ENCODE data around the gene HES7. TPM values are rescaled to one million over a fixed set of nuclear protein-coding genes. Genes with fewer than 3 reads are reported as not detected.
"Not testable (repeated sequence)": the region's sequence is repeated elsewhere in the genome, so short reads cannot be mapped to it uniquely, and the experiment has no call there.

HES7 gene
- 0.35 TPM in 1 of 2 replicates, not detected in the other for total RNA-seq

DNA sequence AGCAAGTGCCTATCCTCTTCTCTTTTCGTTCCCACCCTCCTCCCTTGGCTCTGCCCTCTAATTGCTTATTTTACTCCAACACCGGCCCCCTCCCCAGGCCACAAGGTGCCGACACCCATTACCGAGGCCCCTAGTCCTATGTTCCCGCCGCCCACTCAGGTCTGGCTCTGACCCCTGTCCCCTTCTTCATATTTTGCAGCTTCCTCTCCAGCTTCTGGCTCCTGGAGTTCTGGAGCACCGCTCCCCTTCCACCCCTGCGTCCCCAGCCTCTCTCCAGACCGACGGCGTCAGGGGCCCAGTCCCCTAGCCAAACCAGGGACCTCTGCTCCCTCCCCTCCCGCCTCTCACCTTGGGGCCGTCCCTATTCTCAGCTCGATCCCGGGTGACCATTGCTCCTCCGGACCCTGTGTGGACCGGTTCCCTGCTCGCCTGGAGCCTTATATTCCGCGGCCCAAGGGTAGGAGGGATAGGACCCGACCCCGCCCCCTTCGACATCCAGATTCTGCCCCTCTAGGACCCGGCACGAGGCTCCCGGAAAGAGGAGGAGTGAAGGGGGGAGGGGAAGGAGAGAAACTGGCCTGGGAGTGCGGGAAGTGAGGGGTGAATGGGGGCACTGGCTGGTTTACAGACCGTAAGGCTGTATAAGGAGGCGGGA, at the start of gene HES7:
Gene HES7, minus strand, starts transcription at position 412 of the 655 bp plus-strand sequence. Its CDS starts 22 bp downstream, at position 390.
- H3K4me3 ChIP-seq (ENCODE audit: low read depth, low read length): peak within 1 kb of the TSS; percentile 75
- no peak for DNase-seq (ENCODE audit: low read depth)
- TF ChIP-seq, protein P1, sequence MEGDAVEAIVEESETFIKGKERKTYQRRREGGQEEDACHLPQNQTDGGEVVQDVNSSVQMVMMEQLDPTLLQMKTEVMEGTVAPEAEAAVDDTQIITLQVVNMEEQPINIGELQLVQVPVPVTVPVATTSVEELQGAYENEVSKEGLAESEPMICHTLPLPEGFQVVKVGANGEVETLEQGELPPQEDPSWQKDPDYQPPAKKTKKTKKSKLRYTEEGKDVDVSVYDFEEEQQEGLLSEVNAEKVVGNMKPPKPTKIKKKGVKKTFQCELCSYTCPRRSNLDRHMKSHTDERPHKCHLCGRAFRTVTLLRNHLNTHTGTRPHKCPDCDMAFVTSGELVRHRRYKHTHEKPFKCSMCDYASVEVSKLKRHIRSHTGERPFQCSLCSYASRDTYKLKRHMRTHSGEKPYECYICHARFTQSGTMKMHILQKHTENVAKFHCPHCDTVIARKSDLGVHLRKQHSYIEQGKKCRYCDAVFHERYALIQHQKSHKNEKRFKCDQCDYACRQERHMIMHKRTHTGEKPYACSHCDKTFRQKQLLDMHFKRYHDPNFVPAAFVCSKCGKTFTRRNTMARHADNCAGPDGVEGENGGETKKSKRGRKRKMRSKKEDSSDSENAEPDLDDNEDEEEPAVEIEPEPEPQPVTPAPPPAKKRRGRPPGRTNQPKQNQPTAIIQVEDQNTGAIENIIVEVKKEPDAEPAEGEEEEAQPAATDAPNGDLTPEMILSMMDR (conservative IDR thresholded peaks at IDR 0.05; ENCODE audit: low read depth, low read length): no peak

DNA sequence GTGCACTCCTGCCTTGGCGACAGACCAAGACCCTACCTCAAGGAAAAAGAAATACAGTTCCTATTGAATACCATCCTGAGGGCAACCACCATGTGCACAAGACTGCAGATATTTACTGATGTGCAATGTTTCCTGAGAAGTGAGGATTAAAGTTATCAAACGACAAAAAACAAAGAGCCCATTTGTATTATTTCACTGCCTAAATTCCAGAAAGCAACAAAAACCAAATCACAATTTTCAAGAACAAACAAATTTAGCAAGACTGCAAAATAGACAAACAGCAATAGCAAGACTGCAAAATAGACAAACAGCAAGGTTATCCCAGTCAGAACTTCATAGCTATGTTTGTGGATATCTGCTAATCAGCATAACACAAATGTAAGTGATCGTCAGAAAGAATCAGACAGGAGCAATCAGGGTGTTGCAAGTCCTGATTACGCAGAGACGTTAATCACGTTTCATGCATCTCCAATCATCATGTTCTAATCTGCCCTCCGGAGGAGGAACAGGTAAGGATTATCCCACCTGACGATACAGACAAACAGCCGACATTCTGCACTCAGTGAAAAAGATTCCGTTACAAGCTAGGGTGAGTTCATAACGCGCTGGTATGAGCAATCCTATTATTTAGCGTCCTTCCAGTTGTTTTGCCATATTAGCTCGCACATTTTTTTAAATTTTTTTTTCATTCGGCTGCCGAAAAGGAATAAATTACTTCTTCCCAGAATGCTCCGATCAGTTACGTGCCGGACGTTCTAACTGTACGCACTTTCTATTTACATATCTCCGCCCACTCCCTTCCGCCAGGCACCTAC, 49.4 kb upstream of the HES7 start:
- peak; percentile 98 for DNase-seq (ENCODE audit: low read depth)
- TF ChIP-seq, protein P1 (conservative IDR thresholded peaks at IDR 0.05; ENCODE audit: low read depth, low read length): no peak
- peak overlapping the region; percentile 57 for H3K4me3 ChIP-seq (ENCODE audit: low read depth, low read length)

DNA sequence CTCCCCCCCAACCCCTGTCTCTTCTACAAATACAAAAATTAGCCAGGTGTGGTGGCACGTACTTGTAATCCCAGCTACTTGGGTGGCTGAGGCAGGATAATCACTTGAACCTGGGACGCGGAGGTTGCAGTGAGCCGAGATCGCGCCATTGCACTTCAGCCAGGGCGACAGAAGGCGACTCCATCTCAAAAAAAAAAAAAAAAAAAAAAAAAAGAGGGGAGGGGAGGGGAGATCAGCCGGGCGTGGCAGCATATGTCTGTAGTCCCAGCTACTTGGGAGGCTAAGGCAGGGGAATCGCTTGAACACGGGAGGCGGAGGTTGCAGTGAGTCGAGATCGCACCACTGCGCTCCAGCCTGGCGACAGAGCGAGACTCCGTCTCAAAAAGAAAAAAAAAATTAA, 46.3 kb upstream of the HES7 start:
- peak overlapping the region; percentile 13 for H3K4me3 ChIP-seq (ENCODE audit: low read depth, low read length)
- not testable (repeated sequence) for DNase-seq (ENCODE audit: low read depth)

DNA sequence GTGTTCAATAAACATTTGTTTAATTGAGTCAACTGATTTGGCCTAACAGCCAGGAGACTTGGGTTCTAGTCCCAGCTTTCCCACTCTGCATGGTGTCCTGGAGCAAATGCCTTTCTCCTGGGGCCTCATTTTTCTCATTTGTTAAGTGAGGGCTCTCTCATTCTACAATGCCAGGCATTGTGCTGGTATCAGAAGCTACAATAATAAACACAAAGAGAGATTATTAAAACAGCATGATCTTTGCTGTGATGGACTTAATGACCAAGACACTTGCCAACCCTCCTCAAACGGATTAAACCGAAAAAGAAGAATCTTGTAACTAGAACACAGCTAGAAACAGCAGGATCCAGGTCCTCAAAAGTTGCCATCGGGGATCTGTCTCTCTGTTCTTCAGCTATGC, 43.6 kb upstream of the HES7 start:
- TF ChIP-seq, protein P1 (conservative IDR thresholded peaks at IDR 0.05; ENCODE audit: low read depth, low read length): no peak
- no peak for DNase-seq (ENCODE audit: low read depth)
- H3K4me3 ChIP-seq (ENCODE audit: low read depth, low read length): no peak overlapping the region

DNA sequence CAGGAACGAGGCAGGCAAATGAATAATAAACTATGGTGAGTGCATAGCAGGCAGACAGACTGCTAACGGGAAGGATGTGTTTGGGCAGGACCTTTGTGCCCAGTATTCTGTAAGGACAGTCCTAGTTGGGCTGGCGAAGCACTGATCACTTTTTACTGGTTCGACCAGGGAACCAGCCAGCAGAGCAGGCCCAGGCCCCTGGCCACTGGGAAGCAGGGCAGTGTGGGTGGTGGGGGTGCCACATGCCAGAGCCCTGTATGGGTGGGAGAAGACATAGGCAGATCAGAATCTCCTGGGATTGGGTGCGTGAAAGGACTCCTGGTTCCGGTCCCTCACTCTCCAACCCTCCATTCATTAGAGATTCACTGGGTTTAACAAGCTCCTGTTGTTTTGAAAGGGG, 42.8 kb upstream of the HES7 start:
- TF ChIP-seq, protein P1 (conservative IDR thresholded peaks at IDR 0.05; ENCODE audit: low read depth, low read length): no peak
- no peak overlapping the region for H3K4me3 ChIP-seq (ENCODE audit: low read depth, low read length)
- DNase-seq (ENCODE audit: low read depth): no peak

DNA sequence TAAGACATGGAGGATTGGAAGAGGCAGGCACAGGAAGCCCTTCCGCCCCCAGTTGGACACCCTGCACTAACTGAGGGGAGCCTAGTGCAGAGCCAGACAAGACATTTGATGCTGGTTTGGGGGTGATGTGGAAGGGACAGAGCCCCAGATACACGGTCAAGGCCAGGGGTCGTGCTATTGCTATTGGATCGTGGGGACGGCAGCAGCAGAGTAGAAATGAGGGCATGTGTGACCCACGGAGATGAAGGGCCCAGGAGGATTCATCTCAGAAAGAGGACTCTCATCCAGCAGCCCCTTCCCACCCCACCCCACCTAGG, 40.9 kb upstream of the HES7 start:
- DNase-seq (ENCODE audit: low read depth): no peak
- TF ChIP-seq, protein P1 (conservative IDR thresholded peaks at IDR 0.05; ENCODE audit: low read depth, low read length): no peak
- no peak overlapping the region for H3K4me3 ChIP-seq (ENCODE audit: low read depth, low read length)

DNA sequence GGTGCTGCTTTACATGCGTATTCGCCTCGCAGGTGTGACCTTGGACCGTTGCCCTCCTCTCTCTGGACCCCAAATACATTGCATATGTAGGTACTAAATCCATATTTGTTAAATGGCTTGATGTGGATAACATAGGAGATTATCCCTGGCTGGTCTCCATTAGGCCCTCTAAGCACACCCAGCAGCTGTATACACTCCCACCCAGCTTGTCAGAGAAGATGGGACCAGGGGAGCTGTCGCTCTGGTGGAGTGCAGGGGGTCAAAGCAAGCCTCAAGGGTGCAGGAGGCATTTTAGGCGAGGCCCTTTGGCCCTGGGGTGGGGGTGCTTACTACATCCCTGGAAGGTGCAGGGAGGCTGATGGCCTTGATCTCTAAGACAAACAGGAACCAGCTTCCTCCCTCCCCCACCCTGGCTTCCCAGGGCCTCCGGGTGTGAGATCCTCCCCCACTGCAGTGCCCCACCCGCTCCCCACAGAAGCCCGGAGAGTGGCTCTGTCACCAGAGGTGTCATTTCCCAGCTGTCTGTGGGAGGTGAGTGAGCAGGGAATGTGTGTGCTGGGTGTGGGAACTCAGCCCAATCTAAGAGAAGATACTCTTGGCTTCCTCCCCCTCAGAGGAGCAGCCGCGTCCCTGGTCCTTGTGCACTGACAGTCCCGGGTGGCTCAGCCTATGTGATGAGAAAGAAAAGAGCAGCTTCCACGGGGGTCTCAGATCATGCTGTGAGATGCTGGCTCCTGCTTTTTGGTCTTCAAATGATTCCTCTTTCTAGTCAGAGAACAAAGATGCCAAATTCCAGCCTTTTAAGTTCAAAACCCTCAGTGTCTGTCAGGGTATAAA, 40.3 kb upstream of the HES7 start:
- TF ChIP-seq, protein P1 (conservative IDR thresholded peaks at IDR 0.05; ENCODE audit: low read depth, low read length): no peak
- H3K4me3 ChIP-seq (ENCODE audit: low read depth, low read length): no peak overlapping the region
- DNase-seq (ENCODE audit: low read depth): no peak
